HG03439 (cell line): ENCODE results near the gene RIPOR3.
"Not testable (repeated sequence)": the region's sequence is repeated elsewhere in the genome, so short reads cannot be mapped to it uniquely, and the experiment has no call there.

Experiments
- ATAC-seq: cut with Tn5 transposase; IDR thresholded peaks from one replicate; pipeline ENCODE4 v1.9.1; 2021; ENCODE audit warnings: mild to moderate bottlenecking, moderate library complexity; ENCODE audit not compliant: unreplicated experiment

RIPOR3 gene

DNA sequence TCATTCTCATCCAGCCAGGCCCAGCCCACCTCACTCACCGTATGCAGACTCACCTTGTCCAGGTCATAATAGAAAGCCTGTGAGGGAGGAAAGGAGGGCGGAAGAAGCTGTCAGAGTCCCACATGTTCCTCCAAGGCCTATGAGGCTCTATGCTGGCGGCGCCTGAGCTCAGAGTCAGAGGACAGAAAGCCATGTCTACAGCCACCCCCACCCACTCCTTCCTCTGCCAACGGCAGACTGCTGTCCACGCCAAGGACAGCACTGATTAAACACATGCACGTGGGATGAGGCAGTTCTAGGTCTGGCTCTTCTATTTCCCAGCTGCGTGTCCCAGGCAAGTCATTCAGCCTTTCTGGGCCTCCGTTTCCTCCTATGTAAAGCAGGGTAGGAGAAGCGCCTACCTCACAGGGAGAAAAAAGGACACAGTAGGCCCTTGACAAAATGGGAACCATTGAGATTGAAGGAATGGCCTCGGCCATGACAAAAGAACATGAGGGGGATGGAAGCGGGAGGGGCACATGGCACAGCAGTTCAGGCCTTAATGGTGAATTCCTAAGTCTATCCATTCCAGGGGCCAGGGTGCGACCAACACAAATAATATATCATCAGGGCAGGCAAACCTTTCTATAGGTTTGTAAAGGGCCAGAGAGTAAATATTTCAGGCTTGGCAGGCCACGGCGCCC lies 80.1 kb downstream of the RIPOR3 start:
- ATAC-seq, result no peak

DNA sequence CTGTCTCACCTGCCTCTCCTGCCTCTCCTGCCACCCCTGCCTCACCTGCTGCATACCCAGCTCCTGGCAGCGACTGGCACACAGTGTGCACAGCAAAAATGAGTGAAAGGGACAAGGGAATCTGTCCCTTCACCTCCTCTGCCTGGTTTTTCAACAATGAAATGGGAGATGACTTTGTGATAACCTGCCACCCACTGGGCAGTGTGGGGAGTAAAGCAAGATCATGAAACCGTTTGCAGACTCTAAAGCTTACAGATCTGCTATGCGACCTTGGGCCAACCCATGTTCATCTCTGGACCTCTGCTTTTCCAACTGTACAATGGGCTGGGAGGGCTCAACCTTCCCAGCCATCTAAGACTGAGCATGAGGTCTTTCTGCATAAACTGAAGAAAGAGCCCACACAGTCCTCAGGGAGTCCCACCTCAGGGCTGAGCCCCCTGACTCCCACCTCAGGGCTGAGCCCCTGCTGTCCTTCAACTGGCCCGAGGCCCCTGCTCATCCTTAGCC lies 81.1 kb downstream of the RIPOR3 start:
- no peak for ATAC-seq

DNA sequence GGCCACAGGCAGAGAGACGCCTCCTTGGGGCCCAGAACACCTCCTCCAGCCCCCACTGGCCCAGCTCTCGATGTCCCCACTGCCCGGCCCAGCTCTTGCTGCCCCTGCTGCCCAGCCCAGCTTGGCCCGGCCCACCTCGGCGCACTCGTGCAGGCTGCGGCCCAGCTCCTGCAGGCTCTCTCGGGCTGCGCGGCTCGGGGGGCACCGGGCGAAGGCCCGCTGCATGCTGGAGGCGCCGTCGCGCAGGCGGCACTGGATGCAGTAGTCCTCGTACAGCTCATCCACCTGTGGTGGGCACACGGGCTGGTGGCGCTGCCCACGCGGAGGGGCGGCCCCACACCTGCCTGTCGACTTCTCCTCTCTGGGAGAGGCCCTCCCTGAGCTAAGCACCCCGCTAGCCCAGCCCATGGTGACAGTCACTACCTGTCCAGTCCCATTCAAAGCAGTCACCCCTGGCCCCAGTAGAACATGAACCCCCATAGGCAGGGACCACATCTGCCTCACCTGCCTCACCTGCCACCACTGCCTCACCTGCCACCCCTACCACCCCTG lies 81.8 kb downstream of the RIPOR3 start:
- no peak for ATAC-seq

DNA sequence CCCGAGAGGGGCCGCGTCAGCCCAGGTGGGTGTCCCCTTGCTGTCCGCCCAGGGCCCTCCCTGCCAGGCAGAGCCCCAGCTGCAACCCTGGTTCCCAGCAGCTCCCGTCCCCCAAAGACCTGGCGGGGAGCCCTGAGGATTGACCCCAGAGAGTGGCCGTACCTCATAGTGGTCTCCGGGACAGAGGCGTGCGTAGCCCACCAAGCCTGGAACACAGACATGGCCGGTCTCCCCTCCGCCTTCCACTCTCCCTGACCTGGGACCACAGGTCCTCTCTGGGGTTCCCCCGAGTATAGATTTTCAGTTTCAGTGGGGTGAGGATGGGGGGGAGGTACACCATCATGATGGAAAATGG lies 82.6 kb downstream of the RIPOR3 start:
- ATAC-seq, result no peak

DNA sequence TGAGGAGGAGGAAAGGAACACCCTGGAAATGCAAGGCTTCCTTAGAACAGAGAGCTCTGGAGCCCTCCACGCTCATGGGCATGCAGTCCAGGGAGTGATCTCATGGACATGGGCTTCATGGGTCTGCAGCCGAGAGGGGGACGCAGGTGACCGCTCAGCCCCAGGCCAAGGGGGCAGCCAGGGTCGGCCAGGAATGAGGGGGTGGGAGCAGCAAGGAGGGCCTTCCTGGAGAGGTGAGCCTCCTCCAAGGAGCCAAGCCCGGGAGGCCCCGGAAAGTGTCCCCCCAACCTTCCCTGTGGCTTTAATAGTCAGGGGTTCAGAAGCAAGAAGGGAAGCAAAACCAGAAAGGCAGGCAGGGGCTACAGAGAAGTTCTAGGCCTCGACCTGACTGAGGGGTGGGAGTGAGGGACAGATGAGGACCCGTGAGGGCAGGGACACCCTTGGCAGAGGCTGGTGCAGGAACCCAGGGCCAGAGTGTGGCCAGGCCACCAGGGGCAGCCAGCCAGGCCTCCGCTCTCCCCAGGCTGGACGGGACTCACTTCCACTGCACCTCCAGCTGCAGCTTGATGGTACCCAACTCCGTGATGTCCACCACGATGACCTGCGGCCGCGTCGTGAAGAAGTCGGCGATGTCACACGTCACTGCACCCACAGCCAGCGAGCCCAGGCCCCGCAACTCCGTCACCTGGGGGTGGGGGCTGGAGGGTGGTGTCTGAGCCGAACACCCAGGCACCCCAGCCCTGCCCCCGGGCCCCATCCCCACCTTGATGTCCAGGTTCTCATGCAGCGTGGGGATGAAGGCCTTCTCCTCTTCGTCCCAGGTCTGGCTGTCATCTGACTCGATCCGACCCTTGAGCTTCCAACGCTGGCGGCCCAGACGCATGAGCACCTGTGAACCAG lies 83.2 kb downstream of the RIPOR3 start:
- ATAC-seq, result no peak

DNA sequence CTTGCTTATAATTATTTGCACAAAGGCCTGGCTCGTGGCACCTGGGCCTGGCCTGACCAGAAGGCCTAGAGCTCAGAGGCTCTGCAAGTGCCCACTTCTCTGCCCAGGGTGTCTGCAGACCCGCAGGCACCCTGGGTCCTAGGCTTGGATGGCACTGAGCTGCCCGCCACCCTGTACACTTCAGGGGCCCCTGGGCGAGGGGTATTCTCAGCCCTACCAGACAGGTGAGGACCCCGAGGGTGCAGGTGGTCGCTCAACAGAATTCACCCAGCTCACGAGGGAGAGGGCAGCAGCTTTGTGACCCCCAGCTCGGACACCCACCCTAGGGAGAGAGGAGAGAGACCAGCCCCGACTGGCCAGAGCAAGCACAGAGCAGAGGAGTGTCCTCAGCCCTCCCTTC lies 83.9 kb downstream of the RIPOR3 start:
- ATAC-seq, result no peak

DNA sequence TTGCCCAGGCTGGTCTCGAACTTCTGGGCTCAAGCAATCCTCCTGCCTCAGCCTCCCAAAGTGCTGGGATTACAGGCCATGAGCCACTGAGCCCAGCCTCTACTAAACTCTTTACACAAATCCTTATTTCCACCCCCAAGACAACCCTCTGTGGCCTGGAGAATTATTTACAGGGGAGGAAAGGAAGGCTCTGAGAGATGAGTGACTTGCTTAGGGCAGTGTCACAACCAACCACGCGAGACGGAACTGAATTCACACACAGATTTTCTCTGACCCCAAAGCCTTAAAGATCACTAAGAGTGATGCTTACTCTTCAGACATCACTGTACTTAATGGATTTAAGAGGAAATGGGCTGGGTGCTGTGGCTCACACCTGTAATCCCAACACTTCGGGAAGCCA lies 86.2 kb downstream of the RIPOR3 start:
- ATAC-seq, result no peak

DNA sequence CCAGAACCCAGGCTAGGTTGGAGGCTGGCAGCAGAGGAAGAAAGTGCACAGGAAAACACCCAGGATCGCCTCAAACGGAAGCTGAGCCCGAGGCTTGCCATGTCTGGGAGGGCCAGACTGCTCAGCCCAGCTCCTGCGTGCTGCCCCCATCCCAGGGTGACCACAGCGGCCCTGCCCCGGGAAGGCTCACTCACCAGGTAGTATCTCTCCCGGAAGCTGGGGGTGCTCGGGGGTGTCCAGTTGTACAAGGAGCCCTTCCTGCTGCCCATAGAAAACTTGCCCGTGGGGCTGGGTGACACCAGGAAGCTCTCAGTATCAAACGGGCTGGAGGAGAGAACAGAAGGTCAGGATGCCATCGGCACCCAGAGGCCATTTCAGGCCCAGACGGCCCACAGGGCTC lies 86.9 kb downstream of the RIPOR3 start:
- no peak for ATAC-seq

DNA sequence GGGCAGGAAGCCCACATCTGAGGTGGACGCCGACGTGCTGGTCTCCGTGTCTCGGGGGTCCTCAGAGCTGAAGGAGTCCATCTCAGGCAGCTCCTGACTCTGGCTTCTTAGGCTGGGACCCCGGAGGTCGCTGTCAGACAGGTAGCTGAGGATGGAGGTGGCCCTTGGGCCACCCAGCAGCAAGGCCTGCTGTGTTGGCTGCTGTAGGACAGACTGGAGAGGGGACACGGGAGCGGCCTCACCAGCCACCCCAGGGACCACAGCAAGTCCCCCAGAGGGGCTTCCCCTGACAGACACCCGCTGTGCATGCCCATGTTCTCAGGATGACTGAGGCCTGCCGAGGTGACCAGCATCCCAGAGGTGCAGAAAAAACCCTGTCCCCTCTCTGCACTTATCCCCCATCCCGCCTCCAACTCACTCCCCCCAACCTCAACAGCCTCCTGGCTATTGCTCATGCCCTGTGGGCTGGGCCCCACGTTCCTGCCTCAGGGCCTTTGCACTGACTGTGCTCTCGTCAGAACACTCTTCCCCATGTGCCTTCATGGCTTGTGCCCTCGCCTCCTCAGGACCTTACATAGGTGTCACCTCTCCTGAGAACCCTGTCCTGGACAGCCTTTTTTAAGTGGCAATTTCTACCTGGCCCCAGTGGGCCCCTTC lies 88.8 kb downstream of the RIPOR3 start:
- ATAC-seq, result no peak

DNA sequence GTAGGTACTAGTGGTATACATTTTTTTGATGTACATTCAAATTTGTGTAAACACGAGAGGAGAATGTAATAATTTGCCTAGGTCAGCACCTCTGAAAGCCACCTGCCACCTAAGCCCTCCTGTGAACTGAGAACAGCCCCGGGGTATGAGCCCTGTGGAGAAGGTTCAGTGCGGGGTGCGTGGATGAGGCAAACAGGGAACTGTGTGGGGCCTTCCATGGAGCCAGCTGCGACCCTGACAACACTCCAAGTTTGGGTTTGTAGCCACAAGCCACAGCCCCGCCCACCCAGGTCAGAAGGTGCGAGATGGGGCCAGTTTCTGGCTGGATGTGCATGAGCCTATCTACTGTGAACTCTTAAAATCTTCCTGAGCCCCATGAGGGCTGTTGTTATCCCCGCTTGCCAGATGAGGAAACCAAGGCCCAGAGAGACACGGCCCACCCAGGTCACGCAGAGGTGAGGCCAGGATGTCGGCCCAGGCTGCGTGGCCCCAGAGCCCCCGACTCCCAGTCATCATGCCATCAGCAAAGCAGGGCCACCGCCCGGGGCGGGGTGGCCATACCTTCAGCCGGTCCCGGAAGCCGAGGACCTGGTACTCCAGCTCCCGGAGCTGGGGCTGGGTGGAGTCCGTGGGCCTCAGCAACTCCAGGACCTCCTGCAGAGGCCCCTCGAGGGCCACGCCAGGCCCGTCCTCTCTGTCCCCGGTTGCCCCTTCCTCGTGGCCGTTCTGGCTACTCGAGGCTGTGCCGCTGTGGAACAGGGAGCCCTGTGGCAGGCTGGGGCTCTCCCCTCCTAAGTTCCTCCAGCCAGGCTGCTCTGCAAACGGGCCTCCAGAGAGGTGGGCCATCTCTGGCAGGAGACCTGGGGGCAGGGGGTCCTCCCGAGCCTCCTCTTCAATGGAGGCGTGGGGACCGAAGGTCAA lies 89.6 kb downstream of the RIPOR3 start:
- no peak for ATAC-seq

DNA sequence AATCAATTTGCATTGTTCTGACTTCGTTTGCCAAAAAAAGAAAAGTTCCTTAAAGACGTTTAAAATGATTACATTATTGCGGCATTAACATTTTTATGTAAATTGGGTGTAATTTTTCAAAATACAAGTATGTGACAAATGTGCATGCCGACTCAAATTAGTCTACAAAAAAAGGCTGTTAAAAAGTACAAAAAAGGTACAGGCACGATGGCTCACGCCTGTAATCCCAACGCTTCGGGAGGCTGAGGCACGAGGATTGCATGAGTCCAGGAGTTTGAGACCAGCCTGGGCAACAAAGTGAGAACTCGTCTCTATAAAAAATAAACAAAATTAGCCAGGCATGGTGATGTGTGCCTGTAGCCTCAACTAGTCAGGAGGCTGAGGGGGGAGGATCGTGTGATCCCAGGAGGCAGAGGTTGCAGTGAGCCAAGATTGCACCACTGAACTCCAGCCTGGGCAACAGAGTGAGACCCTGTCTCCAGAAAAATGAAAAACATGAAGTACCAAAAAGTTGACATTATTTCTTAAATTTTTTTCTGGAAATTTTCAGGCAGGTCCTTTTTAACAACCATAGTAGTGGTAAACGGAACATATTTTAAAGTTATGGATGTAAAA lies 91.0 kb downstream of the RIPOR3 start:
- ATAC-seq, result no peak

DNA sequence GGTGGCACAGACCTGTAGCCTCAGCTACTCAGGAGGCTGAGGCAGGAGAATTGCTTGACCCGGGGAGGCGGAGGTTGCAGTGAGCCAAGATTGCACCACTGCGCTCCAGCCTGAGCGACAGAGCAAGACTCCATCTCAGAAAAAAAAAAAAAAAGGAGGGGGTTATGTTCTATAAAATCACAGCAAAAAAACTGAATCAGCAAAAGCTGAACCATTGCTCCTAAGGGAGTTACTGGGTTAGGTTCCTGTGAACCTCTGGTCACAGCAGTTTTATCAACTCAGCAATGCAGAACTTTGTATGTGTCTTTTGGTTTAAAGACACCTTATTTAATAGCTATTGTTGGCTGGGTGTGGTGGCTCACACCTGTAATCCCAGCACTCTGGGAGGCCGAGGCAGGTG lies 92.6 kb downstream of the RIPOR3 start:
- not testable (repeated sequence) for ATAC-seq

DNA sequence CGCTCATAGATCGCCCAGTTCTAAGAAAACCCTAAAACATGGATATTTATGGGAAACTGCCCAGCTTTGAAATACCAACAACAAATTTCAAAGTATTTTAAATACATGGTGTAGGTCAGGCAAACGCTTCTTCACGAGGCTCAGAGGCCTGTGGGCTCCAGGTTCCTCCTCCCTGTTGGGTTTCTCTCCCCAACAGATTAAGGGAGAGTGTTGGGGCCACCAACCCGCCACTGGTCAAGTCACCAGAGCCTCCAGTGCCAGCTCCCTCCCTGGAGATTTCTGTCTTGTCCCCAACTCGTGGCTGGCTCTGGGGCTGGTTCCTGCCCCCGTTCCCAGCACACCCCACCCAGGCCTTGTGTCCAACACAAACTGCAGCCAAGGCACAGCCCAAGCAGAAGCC lies 93.3 kb downstream of the RIPOR3 start:
- no peak for ATAC-seq

DNA sequence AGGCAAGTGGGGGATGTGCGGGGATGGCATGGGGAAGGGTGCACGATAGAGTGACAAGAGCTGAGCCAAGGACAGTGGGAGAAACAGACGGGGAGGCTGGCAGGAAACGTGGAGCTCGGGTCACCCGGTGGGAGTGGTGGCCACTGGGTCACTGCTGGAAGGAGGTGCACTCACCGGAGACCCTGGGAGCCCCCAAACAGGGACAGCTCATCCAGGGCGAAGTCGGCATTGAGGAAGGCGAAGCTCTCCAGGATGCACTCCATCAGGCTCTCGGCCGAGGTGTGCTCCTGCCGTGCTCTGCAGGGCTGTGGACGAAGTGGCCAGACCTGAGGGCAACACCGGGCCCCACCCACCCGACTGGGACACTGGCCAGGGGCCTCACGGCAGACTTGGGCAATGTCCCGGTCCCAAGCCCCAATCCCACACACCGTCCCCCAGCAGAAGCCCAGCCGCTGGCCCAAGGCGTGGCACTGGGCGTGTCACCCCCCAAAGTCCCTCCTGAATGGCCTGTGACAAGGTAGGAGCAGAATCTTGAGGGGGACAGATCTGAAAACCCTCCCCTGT lies 93.9 kb downstream of the RIPOR3 start:
- no peak for ATAC-seq

DNA sequence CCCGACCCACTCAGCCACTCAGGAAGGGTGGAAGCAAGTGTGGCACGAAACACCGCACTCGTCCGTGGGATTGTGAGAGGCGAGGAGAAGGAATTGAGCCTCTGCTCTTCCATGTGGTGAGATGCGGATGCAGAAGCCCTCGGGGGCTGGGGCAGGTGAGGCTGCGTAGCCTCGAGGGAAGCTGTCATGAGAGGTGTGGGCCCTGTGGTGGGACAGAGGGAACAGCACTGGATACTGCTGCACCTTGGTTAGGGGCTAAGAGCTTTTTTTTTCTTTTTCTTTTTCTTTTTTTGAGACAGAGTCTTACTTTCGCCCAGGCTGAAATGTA lies 94.7 kb downstream of the RIPOR3 start:
- ATAC-seq, result no peak

DNA sequence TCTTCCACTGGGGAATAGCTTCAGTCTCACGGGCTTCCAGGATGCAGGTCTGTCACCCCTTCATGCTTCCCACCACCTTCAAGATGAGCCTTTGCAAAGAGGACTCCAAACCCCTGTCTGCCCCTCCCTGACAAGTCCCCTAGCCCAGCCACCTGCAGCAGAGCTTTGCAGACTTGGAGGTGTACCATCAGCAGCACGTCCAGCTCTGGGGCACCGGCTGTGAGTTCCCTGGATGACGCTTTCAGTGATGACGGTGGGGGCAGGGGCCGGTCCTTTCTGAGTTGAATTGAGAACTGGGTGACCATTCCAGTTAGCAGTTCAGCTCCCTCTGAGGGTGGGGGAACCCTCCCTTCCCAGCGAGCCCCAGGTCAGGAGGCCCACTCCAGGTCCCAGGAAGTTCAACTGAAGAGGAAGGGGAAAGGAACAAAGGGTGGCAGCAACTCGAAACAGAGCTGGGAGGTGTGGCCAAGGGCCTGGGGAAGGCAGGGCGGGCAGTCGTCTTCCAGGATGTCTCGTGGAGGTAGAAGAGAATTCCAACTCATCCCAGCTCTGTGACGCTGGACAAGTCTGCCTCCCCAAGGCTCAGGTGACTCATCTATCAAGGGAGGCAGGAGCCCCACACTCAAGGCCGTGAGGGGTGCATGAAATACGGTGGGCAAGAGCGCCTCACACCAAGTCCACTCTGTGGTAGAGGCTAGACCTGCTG lies 95.2 kb downstream of the RIPOR3 start:
- ATAC-seq, result no peak

DNA sequence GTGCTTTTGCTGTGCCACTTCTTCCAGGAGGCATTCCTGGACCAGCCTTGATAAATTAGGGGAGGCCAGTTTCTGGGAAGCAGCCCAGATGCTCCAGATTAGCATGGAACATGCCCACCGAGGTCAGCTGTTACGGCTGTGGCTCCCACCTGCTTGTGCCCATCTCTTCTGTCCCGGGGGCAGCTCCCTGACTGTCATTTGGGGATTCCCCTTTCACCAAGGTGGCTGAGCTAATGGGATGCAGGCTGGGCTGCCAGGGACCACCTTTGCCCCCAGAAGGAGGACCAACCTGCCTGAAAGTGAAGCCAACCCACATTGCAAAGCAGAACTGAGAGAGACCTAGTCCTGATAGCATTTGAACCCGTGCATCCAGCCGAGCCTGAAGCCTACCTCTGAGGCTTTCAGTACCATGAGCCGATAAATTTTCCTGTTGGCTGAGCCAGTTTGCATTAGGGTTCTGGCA lies 95.9 kb downstream of the RIPOR3 start:
- no peak for ATAC-seq

DNA sequence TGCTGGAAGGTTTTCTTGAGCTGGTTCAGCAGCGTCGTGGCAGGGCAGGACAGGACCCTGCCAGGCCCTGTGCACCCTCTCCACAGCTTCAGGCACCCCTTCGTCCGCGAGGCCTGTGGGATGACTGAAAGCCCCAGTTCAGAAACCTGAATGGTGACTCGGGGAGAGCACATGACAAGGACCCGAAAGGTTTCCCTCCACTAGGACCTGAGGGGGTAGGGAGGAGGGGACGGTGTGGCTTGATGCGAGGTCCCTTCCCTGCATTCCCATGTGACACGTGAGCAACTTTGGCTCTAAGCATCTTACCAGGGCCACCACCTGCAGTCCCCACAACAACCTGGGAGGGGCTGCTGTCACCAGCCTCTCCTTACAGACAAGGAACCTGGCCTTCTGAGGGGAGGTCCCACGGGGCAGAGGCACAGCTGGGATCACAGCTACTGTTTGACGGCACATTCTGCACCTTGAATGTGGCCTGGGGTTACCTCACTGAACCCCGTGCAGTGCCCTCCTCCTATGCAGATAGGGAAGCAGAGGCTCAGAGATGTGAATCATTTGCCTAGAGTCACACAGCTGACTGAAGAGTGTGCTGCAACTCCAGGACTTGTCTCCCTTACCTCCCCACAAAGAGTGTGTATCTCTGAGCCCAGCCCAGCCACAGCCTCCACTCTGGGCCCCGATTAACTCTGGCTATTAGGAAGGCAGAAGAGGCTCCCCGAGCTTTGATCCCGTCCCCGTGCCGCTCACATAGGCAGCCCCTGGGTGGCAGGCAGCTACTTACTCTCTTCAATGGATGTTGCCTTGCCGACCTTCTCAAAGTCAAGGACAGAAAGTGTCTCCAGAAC lies 96.5 kb downstream of the RIPOR3 start:
- ATAC-seq, result no peak
